GM12878 (cell line): ENCODE data around the gene NGRN. TPM values are rescaled to one million over a fixed set of nuclear protein-coding genes. Genes with fewer than 3 reads are reported as not detected.

Experiments used
- ATAC-seq: fragments of 200-7000 bp; cut with Tn5 transposase; 3 replicates; pipeline ENCODE4 v1.9.1; 2020; ENCODE audit warnings: mild to moderate bottlenecking, moderate library complexity
- BruUV-seq: library from RNA; stranded (reverse); fragments of 400-500 nt; replicated peaks from 2 replicates; lab custom pipeline; 2021; lab: Mats Ljungman, UMichigan
- CTCF ChIA-PET: fragments of 300-600 bp; sonication (Branson Sonifier 250); formaldehyde crosslinking; extraction: SDS; loops from one replicate; lab custom pipeline; 2021; ENCODE audit warnings: inconsistent platforms; lab: Yijun Ruan, JAX
- POLR2A ChIA-PET: fragments of 350-600 bp; formaldehyde crosslinking; extraction: SDS; loops from one replicate; lab custom pipeline; 2021; ENCODE audit warnings: inconsistent platforms; lab: Charles Lee
- RAD21 ChIA-PET: fragments of 300-600 bp; sonication (Branson Sonifier 250); formaldehyde crosslinking; loops from one replicate; lab custom pipeline; 2023; ENCODE audit warnings: antibody characterized with exemption; ENCODE audit not compliant: unreplicated experiment; lab: Charles Lee
- SMC1A ChIA-PET: fragments of 300-600 bp; sonication (Branson Sonifier 250); formaldehyde crosslinking; loops from one replicate; lab custom pipeline; 2023; ENCODE audit not compliant: unreplicated experiment, uncharacterized antibody; lab: Charles Lee
- DNase-seq: peaks from one replicate; pipeline ENCODE4 v3.0.0-alpha.2; 2011; ENCODE audit warnings: low read depth, low spot score
- FAIRE-seq: peaks from 3 replicates; lab custom pipeline; 2011; peaks lifted over from hg19 to GRCh38; lab: Jason Lieb, UNC
- H2AFZ ChIP-seq: 2 replicates; pipeline ENCODE4 v1.6.0; 2011; ENCODE audit warnings: low read depth, low read length, control low read depth; ENCODE audit not compliant: control insufficient read depth
- H3K27ac ChIP-seq: 2 replicates; pipeline ENCODE4 v1.5.1; 2011; ENCODE audit warnings: control low read depth; ENCODE audit not compliant: control insufficient read depth, insufficient read depth
- H3K27me3 ChIP-seq, 2 experiments: replicated peaks in 1 of 2; 2 replicates each; pipeline versions ENCODE4 v1.6.0 to v1.6.1; 2011; ENCODE audit warnings: low read length in 1 of 2; ENCODE audit not compliant: control insufficient read depth in 2 of 2, insufficient read depth in 2 of 2
- H3K36me3 ChIP-seq, 2 experiments: 2 replicates each; pipeline ENCODE4 v1.5.1; 2011; ENCODE audit warnings: low read length in 1 of 2; ENCODE audit not compliant: control insufficient read depth in 2 of 2, insufficient read depth in 2 of 2
- H3K4me1 ChIP-seq: 2 replicates; pipeline ENCODE4 v1.6.1; 2011; ENCODE audit warnings: mild to moderate bottlenecking, low read length, moderate library complexity, mixed read lengths; ENCODE audit not compliant: control insufficient read depth, insufficient read depth
- H3K4me2 ChIP-seq: 2 replicates; pipeline ENCODE4 v1.6.0; 2011; ENCODE audit warnings: control low read depth; ENCODE audit not compliant: control insufficient read depth, insufficient read depth
- H3K4me3 ChIP-seq: fragments of 200-600 bp; sonication (generic); 2 replicates; pipeline ENCODE4 v1.5.1; 2016
- H3K79me2 ChIP-seq: 2 replicates; pipeline ENCODE4 v1.6.0; 2011; ENCODE audit warnings: low read length; ENCODE audit not compliant: control insufficient read depth, insufficient read depth
- H3K9ac ChIP-seq: 2 replicates; pipeline ENCODE4 v1.8.0; 2011; ENCODE audit warnings: low read length, control low read depth, mixed read lengths; ENCODE audit not compliant: control insufficient read depth, insufficient read depth
- H3K9me3 ChIP-seq: replicated peaks from 3 replicates; pipeline ENCODE4 v1.5.1; 2011; ENCODE audit warnings: mild to moderate bottlenecking, low read length; ENCODE audit not compliant: control insufficient read depth, insufficient read depth
- H4K20me1 ChIP-seq: 2 replicates; pipeline ENCODE4 v1.6.0; 2011; ENCODE audit not compliant: control insufficient read depth, insufficient read depth
- ATF2 ChIP-seq: IDR thresholded peaks from 2 replicates; pipeline ENCODE4 v1.6.1; 2012; ENCODE audit warnings: low read length, inconsistent platforms
- BMI1 ChIP-seq: fragments of 450-650 bp; IDR thresholded peaks from 2 replicates; pipeline ENCODE4 v1.6.1; 2016; ENCODE audit warnings: mild to moderate bottlenecking, moderate library complexity, borderline replicate concordance
- BRCA1 ChIP-seq: IDR thresholded peaks from 2 replicates; pipeline ENCODE4 v1.6.1; 2011; ENCODE audit warnings: low read depth, low read length, improper control_type of control experiment
- CREM ChIP-seq: IDR thresholded peaks from 2 replicates; pipeline ENCODE4 v1.6.1; 2014; ENCODE audit warnings: antibody characterized with exemption, low read depth
- EED ChIP-seq: sonication (generic); IDR thresholded peaks from 2 replicates; pipeline ENCODE4 v1.6.1; 2016; ENCODE audit warnings: antibody characterized with exemption, low read depth
- FOXK2 ChIP-seq: fragments of 450-650 bp; IDR thresholded peaks from 2 replicates; pipeline ENCODE4 v1.6.1; 2017; ENCODE audit warnings: mild to moderate bottlenecking, moderate library complexity
- IKZF2 ChIP-seq, 2 experiments: fragments of 450-650 bp; IDR thresholded peaks; 2 replicates each; pipeline ENCODE4 v1.6.1; 2017; ENCODE audit warnings: mild to moderate bottlenecking in 2 of 2, moderate library complexity in 2 of 2
- MAX ChIP-seq: IDR thresholded peaks from 2 replicates; pipeline ENCODE4 v1.6.1; 2012; ENCODE audit warnings: low read depth, low read length, improper control_type of control experiment
- MXI1 ChIP-seq: fragments of 150-350 bp; IDR thresholded peaks from 2 replicates; pipeline ENCODE4 v1.6.1; 2011; ENCODE audit warnings: low read depth, mild to moderate bottlenecking, inconsistent platforms, low read length, improper control_type of control experiment
- POLR2A ChIP-seq: IDR thresholded peaks from 2 replicates; pipeline ENCODE4 v1.6.1; 2011; ENCODE audit warnings: low read depth, mild to moderate bottlenecking, low read length
- POU2F2 ChIP-seq: IDR thresholded peaks from 3 replicates; pipeline ENCODE4 v1.6.1; 2011; ENCODE audit warnings: low read depth, mild to moderate bottlenecking, low read length, borderline replicate concordance
- RAD51 ChIP-seq: fragments of 450-650 bp; IDR thresholded peaks from 2 replicates; pipeline ENCODE4 v1.6.1; 2016; ENCODE audit warnings: moderate library complexity, mild to moderate bottlenecking, inconsistent platforms
- SIN3A ChIP-seq: IDR thresholded peaks from 2 replicates; pipeline ENCODE4 v1.6.1; 2012; ENCODE audit warnings: low read depth, low read length, improper control_type of control experiment
- SIX5 ChIP-seq: IDR thresholded peaks from 2 replicates; pipeline ENCODE4 v1.6.1; 2011; ENCODE audit warnings: mild to moderate bottlenecking, low read depth, low read length, moderate library complexity; ENCODE audit not compliant: severe bottlenecking
- SMAD5 ChIP-seq: IDR thresholded peaks from 2 replicates; pipeline ENCODE4 v1.6.1; 2016; ENCODE audit warnings: antibody characterized with exemption, low read depth
- TBL1XR1 ChIP-seq: IDR thresholded peaks from 2 replicates; pipeline ENCODE4 v1.6.1; 2012; ENCODE audit warnings: low read depth, low read length, improper control_type of control experiment
- WGBS: methylation state at CpG from one replicate; pipeline ENCODE4 v1.1.6; 2016; ENCODE audit warnings: low lambda C conversion rate; ENCODE audit not compliant: insufficient replicate concordance, insufficient coverage; ENCODE audit errors: missing lambda C conversion rate; 5-methylcytosine and 5-hydroxymethylcytosine counted together
- in situ Hi-C: fragments of 300-500 bp; cut with MboI; formaldehyde crosslinking; loops from 9 replicates; pipeline ENCODE4 v1.14.3; 2018; ENCODE audit warnings: mixed read lengths
- intact Hi-C: fragments of 100-400 bp; cut with micrococcal nuclease; formaldehyde crosslinking; loops from one replicate; pipeline ENCODE4 v1.14.2; 2022; ENCODE audit not compliant: unreplicated experiment
- polyA plus RNA-seq, 11 experiments: library from polyadenylated mRNA; depleted of rRNA in 4 of 11; unstranded in 6 of 11; stranded (reverse) in 5 of 11; fragments of >200 nt; fragmentation: Nextera tagmentation in 4 of 11; fragmentation: Illumina TruSeq in 1 of 11; extraction: Ambion mirVana in 4 of 11; extraction: Trizol in 1 of 11; gene quantifications; 1 replicate in 1 of 11; 2 replicates in 10 of 11; pipeline versions ENCODE4 v1.2.1 to v1.2.3, GENCODE V29; 2011 to 2016; ENCODE audit warnings: inconsistent platforms in 2 of 11, missing spikeins in 2 of 11, low read depth in 1 of 11
- total RNA-seq, 4 experiments: library from RNA; depleted of rRNA in 3 of 4; stranded (reverse); fragments of >200 nt in 3 of 4; fragmentation: Illumina TruSeq in 1 of 4; extraction: Trizol in 1 of 4; gene quantifications; 2 replicates each; pipeline versions ENCODE4 v1.2.1 to v1.2.3, GENCODE V29; 2013 to 2021

Gene NGRN
- total and polyA plus RNA-seq, 10 of the 15 experiments (the other 5 are each of a cell fraction or from before 2014, with no cell fraction given), result 5.8 to 31.3 (median 23.2) TPM

GRCh38 chr15:90305932-90306331, 40.5 kb downstream of the NGRN start:
- CTCF ChIA-PET, result interaction anchor here (0.6 to 9.6 kb wide), 15 partner anchors 13 to 629 kb away, joined by 3 to 142 read pairs (median 8); partner anchors contain the start of genes CIB1, HDDC3 and UNC45A
- no peak for TF ChIP-seq ATF2
- TF ChIP-seq RAD51, result no peak
- Histone ChIP-seq H3K27me3 (no peaks in the 10 kb centered on the region), H3K36me3 (no peaks in the 10 kb centered on the region), H3K4me3 (peak overlapping the region; percentile 17; the same call in 1 of the 2 replicates), H3K27ac (peak overlapping the region; percentile 60), H4K20me1 (no peaks in the 10 kb centered on the region), H3K9ac (peak overlapping the region; percentile 21; the same call in 1 of the 2 replicates), H3K4me1 (peaks cover 23% of the 10 kb centered on the region), H3K4me2 (no peak overlapping the region; the same call in 1 of the 2 replicates), H2AFZ (peak overlapping the region; percentile 82; the same call in 1 of the 2 replicates), H3K9me3 (no peaks in the 10 kb centered on the region), H3K79me2 (no peaks in the 10 kb centered on the region)
- intact Hi-C loops, result no loop called here
- SMC1A ChIA-PET, result interaction anchor here (0.6 to 9.2 kb wide), 18 partner anchors 8 to 629 kb away, joined by 3 to 90 read pairs (median 4); partner anchors contain the start of genes CIB1, GDPGP1 and UNC45A
- WGBS, result 68% methylated on average over 3 of the region's 3 CpGs
- no peak for ATAC-seq
- DNase-seq, result no peak
- POLR2A ChIA-PET, result interaction anchor here (0.6 kb wide), 4 partner anchors 86 to 384 kb away, joined by 3 to 7 read pairs (median 4); no protein-coding TSS in a partner anchor
- RAD21 ChIA-PET, result interaction anchor here (0.6 to 2.1 kb wide), 9 partner anchors 13 to 626 kb away, joined by 3 to 23 read pairs (median 4); partner anchors contain the start of genes CIB1, GDPGP1 and HDDC3
- in situ Hi-C loops, result no loop called here
- no TSS peak for BruUV-seq
- FAIRE-seq, result peak; percentile 31

GRCh38 chr15:90306560-90306959, 41.1 kb downstream of the NGRN start:
- Histone ChIP-seq H3K9me3 (no peaks in the 10 kb centered on the region), H3K4me1 (peaks cover 22% of the 10 kb centered on the region), H2AFZ (peak overlapping the region; percentile 82), H3K27me3 (no peaks in the 10 kb centered on the region), H3K9ac (peak overlapping the region; percentile 21; the same call in 1 of the 2 replicates), H3K27ac (peak overlapping the region; percentile 60), H4K20me1 (no peaks in the 10 kb centered on the region), H3K36me3 (no peaks in the 10 kb centered on the region), H3K4me3 (peak overlapping the region; percentile 17; the same call in 1 of the 2 replicates), H3K4me2 (peak overlapping the region; percentile 80), H3K79me2 (no peaks in the 10 kb centered on the region)
- POLR2A ChIA-PET, result interaction anchor here (0.6 to 1.4 kb wide), 6 partner anchors 11 to 383 kb away, joined by 3 to 7 read pairs (median 3); partner anchors contain the start of genes CIB1 and GDPGP1
- ATAC-seq (peak; percentile 96), DNase-seq (peak; percentile 36), FAIRE-seq (peak; percentile 84)
- intact Hi-C loops, result no loop called here
- CTCF ChIA-PET, result interaction anchor here (0.6 to 9.6 kb wide), 16 partner anchors 12 to 628 kb away, joined by 3 to 142 read pairs (median 7); partner anchors contain the start of genes CIB1, HDDC3 and UNC45A
- BruUV-seq, result no TSS peak
- RAD21 ChIA-PET, result interaction anchor here (0.6 to 2.1 kb wide), 14 partner anchors 10 to 625 kb away, joined by 3 to 23 read pairs (median 3); partner anchors contain the start of gene HDDC3
- SMC1A ChIA-PET, result interaction anchor here (0.6 to 9.2 kb wide), 21 partner anchors 8 to 628 kb away, joined by 3 to 90 read pairs (median 3); partner anchors contain the start of genes CIB1, GDPGP1 and UNC45A
- in situ Hi-C loops, result no loop called here
- under 1% methylated on average over 6 of the region's 6 CpGs for WGBS
- TF ChIP-seq FOXK2, result no peak
- TF ChIP-seq POU2F2, result peak; percentile 26; the same call in 1 of the 3 replicates
- peak; percentile 66 for TF ChIP-seq CREM
- no peak for TF ChIP-seq TBL1XR1
- TF ChIP-seq SIN3A, result no peak
- TF ChIP-seq SIX5, result no peak
- TF ChIP-seq SMAD5, result no peak
- peak; percentile 63 for TF ChIP-seq EED
- TF ChIP-seq IKZF2 (IDR thresholded peaks at IDR 0.05), result peak; percentile 48 to 53; a peak in 2 of 4 replicates
- no peak for TF ChIP-seq MXI1
- no peak for TF ChIP-seq BMI1
- 0 out of 2 replicates have a peak, but pooled peaks have one; percentile 28 for TF ChIP-seq POLR2A
- no peak for TF ChIP-seq BRCA1
- TF ChIP-seq MAX, result no peak
